ENCODE measurements around the gene C1RL. TPM values are rescaled to one million over a fixed set of nuclear protein-coding genes. Genes with fewer than 3 reads are reported as not detected.

Gene C1RL
- total and polyA plus RNA-seq, 4 donors: 67.5 to 188 (median 124) TPM

GRCh38 chr12:7101047-7101693 lies 7.8 kb downstream of the C1RL start:
- no peak overlapping the region for H3K4me3 ChIP-seq (ENCODE audit: low read depth in 1 of 3, low read length in 3 of 3)
- TF ChIP-seq EGR1 (IDR thresholded peaks at IDR 0.05; ENCODE audit: low read depth in 2 of 2): no peak
- TF ChIP-seq TAF1 (conservative IDR thresholded peaks at IDR 0.05): no peak
- WGBS: 89% methylated on average over 4 of the region's 4 CpGs
- no peaks in the 10 kb centered on the region for H3K9me3 ChIP-seq (ENCODE audit: control insufficient read depth in 4 of 4, low read length in 3 of 4)
- DNase-seq (ENCODE audit: low spot score): no peak
- no peak overlapping the region for H3K9ac ChIP-seq (ENCODE audit: low read depth in 1 of 2, low read length in 2 of 2)
- H3K27me3 ChIP-seq (ENCODE audit: control insufficient read depth in 4 of 4, insufficient read depth in 4 of 4, low read length in 3 of 4): no peaks in the 10 kb centered on the region
- peaks cover 3 to 21% (median 14%) of the 10 kb centered on the region in 4 donors for H3K4me1 ChIP-seq (ENCODE audit: control insufficient read depth in 4 of 4, insufficient read depth in 4 of 4, low read length in 3 of 4)
- H3K36me3 ChIP-seq (ENCODE audit: control insufficient read depth in 4 of 4, insufficient read depth in 3 of 4, low read depth in 1 of 4, low read length in 3 of 4): peaks cover 8 to 42% (median 23%) of the 10 kb centered on the region in 4 donors
- H3K27ac ChIP-seq (ENCODE audit: low read depth in 1 of 2, low read length in 2 of 2): no peak overlapping the region

- 94% methylated on average over 4 of the region's 4 CpGs for WGBS
- Histone ChIP-seq H3K4me1 (ENCODE audit: control insufficient read depth in 4 of 4, insufficient read depth in 4 of 4, low read length in 3 of 4) (peaks cover 5 to 25% (median 12%) of the 10 kb centered on the region in 4 donors), H3K36me3 (ENCODE audit: control insufficient read depth in 4 of 4, insufficient read depth in 3 of 4, low read depth in 1 of 4, low read length in 3 of 4) (peaks cover 8 to 42% (median 23%) of the 10 kb centered on the region in 4 donors), H3K27ac (ENCODE audit: low read depth in 1 of 2, low read length in 2 of 2) (no peak overlapping the region), H3K27me3 (ENCODE audit: control insufficient read depth in 4 of 4, insufficient read depth in 4 of 4, low read length in 3 of 4) (no peaks in the 10 kb centered on the region), H3K9ac (ENCODE audit: low read depth in 1 of 2, low read length in 2 of 2) (no peak overlapping the region), H3K4me3 (ENCODE audit: low read depth in 1 of 3, low read length in 3 of 3) (no peak overlapping the region), H3K9me3 (ENCODE audit: control insufficient read depth in 4 of 4, low read length in 3 of 4) (no peaks in the 10 kb centered on the region)
- TF ChIP-seq FOXA2 (IDR thresholded peaks at IDR 0.05) (no peak), EGR1 (IDR thresholded peaks at IDR 0.05; ENCODE audit: low read depth in 2 of 2) (no peak), ZBTB33 (IDR thresholded peaks at IDR 0.05) (no peak), RXRA (IDR thresholded peaks at IDR 0.05) (no peak), NR2F2 (IDR thresholded peaks at IDR 0.05) (no peak)
- no peak for DNase-seq (ENCODE audit: low spot score)
Measured at GRCh38 chr12:7100239-7100638, 8.8 kb downstream of the C1RL start.

- 86% methylated on average over 9 of the region's 9 CpGs for WGBS
- Histone ChIP-seq H3K9ac (ENCODE audit: low read depth in 1 of 2, low read length in 2 of 2) (no peak overlapping the region), H3K9me3 (ENCODE audit: control insufficient read depth in 4 of 4, low read length in 3 of 4) (no peaks in the 10 kb centered on the region), H3K27me3 (ENCODE audit: control insufficient read depth in 4 of 4, insufficient read depth in 4 of 4, low read length in 3 of 4) (no peaks in the 10 kb centered on the region), H3K4me1 (ENCODE audit: control insufficient read depth in 4 of 4, insufficient read depth in 4 of 4, low read length in 3 of 4) (peaks cover 5 to 22% (median 10%) of the 10 kb centered on the region in 4 donors), H3K36me3 (ENCODE audit: control insufficient read depth in 4 of 4, insufficient read depth in 3 of 4, low read depth in 1 of 4, low read length in 3 of 4) (peaks cover 8 to 42% (median 21%) of the 10 kb centered on the region in 4 donors), H3K27ac (ENCODE audit: low read depth in 1 of 2, low read length in 2 of 2) (no peak overlapping the region), H3K4me3 (ENCODE audit: low read depth in 1 of 3, low read length in 3 of 3) (no peak overlapping the region)
- no peak for TF ChIP-seq ATF3 (IDR thresholded peaks at IDR 0.05)
- DNase-seq (ENCODE audit: low spot score): no peak
Measured at GRCh38 chr12:7099290-7099996, 9.6 kb downstream of the C1RL start.

GRCh38 chr12:7096979-7097378 lies 12.0 kb downstream of the C1RL start:
- no peaks in the 10 kb centered on the region for H3K27me3 ChIP-seq (ENCODE audit: control insufficient read depth in 4 of 4, insufficient read depth in 4 of 4, low read length in 3 of 4)
- H3K36me3 ChIP-seq (ENCODE audit: control insufficient read depth in 4 of 4, insufficient read depth in 3 of 4, low read depth in 1 of 4, low read length in 3 of 4): peaks cover 5 to 32% (median 17%) of the 10 kb centered on the region in 4 donors
- H3K9ac ChIP-seq (ENCODE audit: low read depth in 1 of 2, low read length in 2 of 2): no peak overlapping the region
- H3K27ac ChIP-seq (ENCODE audit: low read depth in 1 of 2, low read length in 2 of 2): no peak overlapping the region
- H3K4me1 ChIP-seq (ENCODE audit: control insufficient read depth in 4 of 4, insufficient read depth in 4 of 4, low read length in 3 of 4): peaks cover 2 to 21% (median 14%) of the 10 kb centered on the region in 4 donors
- H3K9me3 ChIP-seq (ENCODE audit: control insufficient read depth in 4 of 4, low read length in 3 of 4): no peaks in the 10 kb centered on the region
- WGBS: 87% methylated on average over 19 of the region's 19 CpGs
- H3K4me3 ChIP-seq (ENCODE audit: low read depth in 1 of 3, low read length in 3 of 3): no peak overlapping the region
- no peak for DNase-seq (ENCODE audit: low spot score)
- TF ChIP-seq NR2F2 (IDR thresholded peaks at IDR 0.05): no peak
- no peak for TF ChIP-seq GABPA (IDR thresholded peaks at IDR 0.05 in 1 of 2, conservative IDR thresholded peaks at IDR 0.05 in 1 of 2)
- TF ChIP-seq HNF4A (conservative IDR thresholded peaks at IDR 0.05): no peak
- TF ChIP-seq SP1 (IDR thresholded peaks at IDR 0.05): no peak
- TF ChIP-seq HNF4G (IDR thresholded peaks at IDR 0.05): no peak
- no peak for TF ChIP-seq RXRA (IDR thresholded peaks at IDR 0.05)
- no peak for TF ChIP-seq FOXA1 (IDR thresholded peaks at IDR 0.05)
- no peak for TF ChIP-seq ZBTB33 (IDR thresholded peaks at IDR 0.05)
- TF ChIP-seq REST (IDR thresholded peaks at IDR 0.05): no peak
- TF ChIP-seq FOXA2 (IDR thresholded peaks at IDR 0.05): no peak
